ENCODE data around the gene HAUS5. TPM values are rescaled to one million over a fixed set of nuclear protein-coding genes. Genes with fewer than 3 reads are reported as not detected.

Gene HAUS5
- total RNA-seq, 1 donor from 2014 or later: 9.1 TPM

- Histone ChIP-seq H3K36me3 (peaks cover 17% of the 10 kb centered on the region), H3K27me3 (ENCODE audit: low read depth) (no peaks in the 10 kb centered on the region), H3K27ac (no peak overlapping the region), H3K9me3 (no peaks in the 10 kb centered on the region), H3K4me1 (no peaks in the 10 kb centered on the region), H3K4me3 (no peak overlapping the region)
- intact Hi-C loops (cut with DNase I): no loop called here
- no peak for DNase-seq
- TF ChIP-seq CTCF (IDR thresholded peaks at IDR 0.05): no peak
- peak in 1 of 2 donors; percentile 35 for ATAC-seq
Observed at GRCh38 chr19:35665604-35666003, 53.1 kb downstream of the HAUS5 start.

DNA sequence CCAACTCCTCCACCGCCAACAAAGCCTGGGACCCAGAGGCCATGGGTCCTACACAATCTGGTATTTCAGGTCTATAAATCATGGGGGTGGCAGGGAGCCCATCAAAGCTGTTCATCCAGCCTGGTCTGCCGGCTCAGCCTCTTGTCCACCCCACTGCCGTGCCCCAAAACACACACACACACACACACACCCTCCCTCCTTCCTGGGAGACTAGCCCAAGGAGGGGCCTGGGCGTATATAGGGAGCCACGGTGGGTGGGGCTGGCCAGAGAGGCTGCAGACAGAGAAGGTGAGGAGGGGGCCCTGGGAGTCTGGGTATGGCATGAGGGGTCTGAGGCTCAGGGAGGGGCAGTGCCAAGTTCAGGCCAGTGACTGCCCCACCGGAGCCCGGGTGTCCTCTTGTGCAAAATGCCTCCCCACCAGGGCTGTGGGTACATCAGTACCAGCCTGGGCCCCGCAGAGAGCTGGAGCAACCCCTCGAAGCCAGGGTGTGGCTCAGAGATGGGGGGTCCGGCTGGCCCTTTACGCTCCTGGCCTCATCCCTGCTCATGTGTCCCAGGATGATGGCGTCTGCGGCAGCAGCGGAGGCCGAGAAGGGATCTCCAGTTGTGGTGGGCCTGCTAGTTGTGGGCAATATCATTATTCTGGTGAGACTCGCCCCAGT is 53.8 kb downstream of the HAUS5 start, which contains the start of gene UPK1A:
TSS of gene UPK1A (plus strand) at position 267 of the 663 bp plus-strand sequence. CDS start at position 563, 296 bp downstream.
- intact Hi-C loops (cut with DNase I): no loop called here
- no peak within 1 kb of the TSS for H3K27ac ChIP-seq
- no peak for TF ChIP-seq CTCF (IDR thresholded peaks at IDR 0.05)

GRCh38 chr19:35669566-35669965 is 57.0 kb downstream of the HAUS5 start:
- no peak for DNase-seq
- no peak for ATAC-seq
- no peak overlapping the region for H3K4me3 ChIP-seq
- intact Hi-C loops (cut with DNase I): no loop called here
- no peaks in the 10 kb centered on the region for H3K36me3 ChIP-seq
- H3K27ac ChIP-seq: no peak overlapping the region
- TF ChIP-seq CTCF (IDR thresholded peaks at IDR 0.05): no peak
- peaks cover 28% of the 10 kb centered on the region for H3K27me3 ChIP-seq (ENCODE audit: low read depth)
- no peaks in the 10 kb centered on the region for H3K9me3 ChIP-seq
- peaks cover 7% of the 10 kb centered on the region for H3K4me1 ChIP-seq

More for the DNA sequence above, 53.8 kb downstream of the HAUS5 start, which contains the start of gene UPK1A:
- no peaks in the 10 kb centered on the region for H3K27me3 ChIP-seq (ENCODE audit: low read depth)
- ATAC-seq (no peak), DNase-seq (no peak)
- no peaks in the 10 kb centered on the region for H3K9me3 ChIP-seq
- no peak within 1 kb of the TSS for H3K4me3 ChIP-seq
- H3K36me3 ChIP-seq: peaks cover 13% of the 10 kb centered on the region
- H3K4me1 ChIP-seq: no peaks in the 10 kb centered on the region

GRCh38 chr19:35669974-35670373 is 57.4 kb downstream of the HAUS5 start:
- ATAC-seq (no peak), DNase-seq (no peak)
- no peak for TF ChIP-seq CTCF (IDR thresholded peaks at IDR 0.05)
- H3K4me3 ChIP-seq: no peak overlapping the region
- H3K27ac ChIP-seq: no peak overlapping the region
- H3K36me3 ChIP-seq: no peaks in the 10 kb centered on the region
- peaks cover 7% of the 10 kb centered on the region for H3K4me1 ChIP-seq
- no peaks in the 10 kb centered on the region for H3K9me3 ChIP-seq
- intact Hi-C loops (cut with DNase I): no loop called here
- H3K27me3 ChIP-seq (ENCODE audit: low read depth): peaks cover 32% of the 10 kb centered on the region

GRCh38 chr19:35670686-35671085 is 58.2 kb downstream of the HAUS5 start:
- H3K27ac ChIP-seq: no peak overlapping the region
- no peaks in the 10 kb centered on the region for H3K9me3 ChIP-seq
- no peak overlapping the region for H3K4me3 ChIP-seq
- ATAC-seq: no peak
- peaks cover 7% of the 10 kb centered on the region for H3K4me1 ChIP-seq
- TF ChIP-seq CTCF (IDR thresholded peaks at IDR 0.05): no peak
- H3K36me3 ChIP-seq: no peaks in the 10 kb centered on the region
- DNase-seq: no peak
- intact Hi-C loops (cut with DNase I): no loop called here
- H3K27me3 ChIP-seq (ENCODE audit: low read depth): peaks cover 39% of the 10 kb centered on the region
